ENCODE results near the gene MED27. TPM values are rescaled to one million over a fixed set of nuclear protein-coding genes. Genes with fewer than 3 reads are reported as not detected.

The MED27 gene
- total RNA-seq, 2 donors from 2014 or later = 29.8 to 37.0 TPM

GRCh38 chr9:132014218-132014805, 65.4 kb downstream of the MED27 start:
- WGBS, 2 experiments (ENCODE audit: insufficient coverage in 1 of 2, insufficient read length in 1 of 2) = 54 to 84% methylated on average over 3 to 4 of the region's 4 CpGs
- H3K4me3 Mint-ChIP-seq = no peak overlapping the region
- Histone ChIP-seq H3K4me3 (ENCODE audit: low read length) (no peak overlapping the region), H3K9me3 (ENCODE audit: control insufficient read depth, low read length) (no peaks in the 10 kb centered on the region), H3K36me3 (ENCODE audit: control insufficient read depth, insufficient read depth, low read length) (peaks cover 11% of the 10 kb centered on the region), H3K27me3 (ENCODE audit: control insufficient read depth, insufficient read depth, low read length, poor library complexity, severe bottlenecking) (no peaks in the 10 kb centered on the region), H3K27ac (ENCODE audit: low read depth, low read length) (no peak overlapping the region), H3K9ac (ENCODE audit: extremely low read depth, low read length, poor library complexity, severe bottlenecking) (no peak overlapping the region), H3K4me1 (ENCODE audit: control insufficient read depth, insufficient read depth, low read length) (peaks cover 3% of the 10 kb centered on the region)
- no peak for TF ChIP-seq CTCF (conservative IDR thresholded peaks at IDR 0.05)
- H3K4me1 Mint-ChIP-seq = peaks cover 12% of the 10 kb centered on the region
- H3K27me3 Mint-ChIP-seq (ENCODE audit: insufficient read depth) = no peaks in the 10 kb centered on the region
- no peak for DNase-seq
- H3K27ac Mint-ChIP-seq = no peak overlapping the region
- peaks cover 32% of the 10 kb centered on the region for H3K36me3 Mint-ChIP-seq (ENCODE audit: low read depth)
- no peaks in the 10 kb centered on the region for H3K9me3 Mint-ChIP-seq

- Histone ChIP-seq H3K4me3 (ENCODE audit: low read length) (no peak overlapping the region), H3K27ac (ENCODE audit: low read depth, low read length) (no peak overlapping the region), H3K4me1 (ENCODE audit: control insufficient read depth, insufficient read depth, low read length) (peaks cover 13% of the 10 kb centered on the region), H3K27me3 (ENCODE audit: control insufficient read depth, insufficient read depth, low read length, poor library complexity, severe bottlenecking) (no peaks in the 10 kb centered on the region), H3K36me3 (ENCODE audit: control insufficient read depth, insufficient read depth, low read length) (peaks cover 11% of the 10 kb centered on the region), H3K9ac (ENCODE audit: extremely low read depth, low read length, poor library complexity, severe bottlenecking) (no peak overlapping the region), H3K9me3 (ENCODE audit: control insufficient read depth, low read length) (no peaks in the 10 kb centered on the region)
- Mint-ChIP-seq H3K27ac (no peak overlapping the region), H3K9me3 (no peaks in the 10 kb centered on the region), H3K4me1 (peaks cover 23% of the 10 kb centered on the region), H3K27me3 (ENCODE audit: insufficient read depth) (no peaks in the 10 kb centered on the region), H3K36me3 (ENCODE audit: low read depth) (peaks cover 32% of the 10 kb centered on the region), H3K4me3 (no peak overlapping the region)
- TF ChIP-seq CTCF (conservative IDR thresholded peaks at IDR 0.05) = no peak
- no peak for DNase-seq
- WGBS, 2 experiments (ENCODE audit: insufficient coverage in 1 of 2, insufficient read length in 1 of 2) = 93 to 100% methylated on average over 4 to 7 of the region's 7 CpGs
These were observed 66.8 kb downstream of the MED27 start for GRCh38 chr9:132012704-132013357.

GRCh38 chr9:132011896-132012295, 67.8 kb downstream of the MED27 start:
- H3K27me3 ChIP-seq (ENCODE audit: control insufficient read depth, insufficient read depth, low read length, poor library complexity, severe bottlenecking) = no peaks in the 10 kb centered on the region
- no peak overlapping the region for H3K9ac ChIP-seq (ENCODE audit: extremely low read depth, low read length, poor library complexity, severe bottlenecking)
- no peak for DNase-seq
- H3K36me3 Mint-ChIP-seq (ENCODE audit: low read depth) = peaks cover 32% of the 10 kb centered on the region
- H3K27ac ChIP-seq (ENCODE audit: low read depth, low read length) = no peak overlapping the region
- H3K36me3 ChIP-seq (ENCODE audit: control insufficient read depth, insufficient read depth, low read length) = peaks cover 11% of the 10 kb centered on the region
- no peaks in the 10 kb centered on the region for H3K9me3 Mint-ChIP-seq
- H3K27ac Mint-ChIP-seq = no peak overlapping the region
- WGBS, 2 experiments (ENCODE audit: insufficient coverage in 1 of 2, insufficient read length in 1 of 2) = 97 to 100% methylated on average over 2 to 3 of the region's 3 CpGs
- H3K4me1 ChIP-seq (ENCODE audit: control insufficient read depth, insufficient read depth, low read length) = peaks cover 13% of the 10 kb centered on the region
- H3K27me3 Mint-ChIP-seq (ENCODE audit: insufficient read depth) = no peaks in the 10 kb centered on the region
- no peak for TF ChIP-seq CTCF (conservative IDR thresholded peaks at IDR 0.05)
- H3K4me3 ChIP-seq (ENCODE audit: low read length) = no peak overlapping the region
- H3K4me1 Mint-ChIP-seq = peaks cover 31% of the 10 kb centered on the region
- no peak overlapping the region for H3K4me3 Mint-ChIP-seq
- H3K9me3 ChIP-seq (ENCODE audit: control insufficient read depth, low read length) = no peaks in the 10 kb centered on the region

All from endodermal cell (in vitro differentiated cells).